Skeletal muscle tissue (tissue), 4 donors: ENCODE data around the gene HIBCH. TPM values are rescaled to one million over a fixed set of nuclear protein-coding genes. Genes with fewer than 3 reads are reported as not detected.

Experiments
- H3K27ac ChIP-seq: one replicate; pipeline ENCODE4 v1.7.0; 2013; ENCODE audit warnings: mild to moderate bottlenecking, low read depth, low read length, inconsistent platforms
- H3K27me3 ChIP-seq, 3 donors: one replicate each; pipeline ENCODE4 v1.7.0; 2013; ENCODE audit warnings: low read length in 3 of 3; ENCODE audit not compliant: control insufficient read depth in 3 of 3, insufficient read depth in 3 of 3
- H3K36me3 ChIP-seq, 3 donors: one replicate each; pipeline ENCODE4 v1.7.0; 2013; ENCODE audit warnings: low read length in 3 of 3; ENCODE audit not compliant: control insufficient read depth in 3 of 3, insufficient read depth in 3 of 3
- H3K4me1 ChIP-seq, 3 donors: one replicate each; pipeline ENCODE4 v1.7.0; 2013; ENCODE audit warnings: low read length in 3 of 3, mild to moderate bottlenecking in 3 of 3; ENCODE audit not compliant: control insufficient read depth in 3 of 3, insufficient read depth in 3 of 3
- H3K4me3 ChIP-seq, 3 donors: one replicate each; pipeline ENCODE4 v1.7.0; 2013; ENCODE audit warnings: low read length in 3 of 3
- H3K9ac ChIP-seq, 3 donors: one replicate each; pipeline ENCODE4 v1.7.0; 2013; ENCODE audit warnings: low read length in 3 of 3, mild to moderate bottlenecking in 3 of 3, moderate library complexity in 2 of 3, low read depth in 1 of 3
- H3K9me3 ChIP-seq, 3 donors: one replicate each; pipeline ENCODE4 v1.7.0; 2013; ENCODE audit warnings: low read length in 3 of 3; ENCODE audit not compliant: control insufficient read depth in 3 of 3
- total RNA-seq: library from RNA; depleted of rRNA; stranded (reverse); fragments of >200 nt; gene quantifications from one replicate; pipeline ENCODE4 v1.2.3, GENCODE V29; 2014
- donor health status: Osteomylitis.

Gene HIBCH
- total RNA-seq, 1 donor from 2014 or later = 26.1 TPM

DNA sequence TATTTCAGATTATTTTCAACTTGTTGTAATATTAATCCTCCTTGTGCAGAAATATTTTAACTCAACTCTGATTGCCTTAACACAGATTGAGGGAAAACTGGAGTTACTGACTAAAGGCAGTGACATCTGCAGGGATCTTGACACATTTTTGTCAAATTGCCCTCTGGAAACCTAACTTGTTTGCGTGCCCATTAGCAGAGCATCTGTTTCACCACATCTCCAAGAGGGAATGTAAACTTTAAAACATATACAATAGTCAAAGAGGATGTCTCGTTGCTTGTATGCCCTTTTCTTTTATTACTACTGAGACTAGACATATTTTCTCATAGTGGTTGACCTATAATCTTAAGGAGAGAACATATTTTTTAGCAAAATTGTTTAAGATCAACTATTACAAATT, 38.0 kb upstream of the HIBCH start:
- no peak overlapping the region for H3K27ac ChIP-seq
- peaks cover 15 to 37% (median 32%) of the 10 kb centered on the region in 3 donors for H3K4me1 ChIP-seq
- H3K9me3 ChIP-seq = no peaks in the 10 kb centered on the region
- H3K27me3 ChIP-seq = no peaks in the 10 kb centered on the region
- H3K36me3 ChIP-seq = no peaks in the 10 kb centered on the region
- H3K4me3 ChIP-seq = no peak overlapping the region
- H3K9ac ChIP-seq = no peak overlapping the region

DNA sequence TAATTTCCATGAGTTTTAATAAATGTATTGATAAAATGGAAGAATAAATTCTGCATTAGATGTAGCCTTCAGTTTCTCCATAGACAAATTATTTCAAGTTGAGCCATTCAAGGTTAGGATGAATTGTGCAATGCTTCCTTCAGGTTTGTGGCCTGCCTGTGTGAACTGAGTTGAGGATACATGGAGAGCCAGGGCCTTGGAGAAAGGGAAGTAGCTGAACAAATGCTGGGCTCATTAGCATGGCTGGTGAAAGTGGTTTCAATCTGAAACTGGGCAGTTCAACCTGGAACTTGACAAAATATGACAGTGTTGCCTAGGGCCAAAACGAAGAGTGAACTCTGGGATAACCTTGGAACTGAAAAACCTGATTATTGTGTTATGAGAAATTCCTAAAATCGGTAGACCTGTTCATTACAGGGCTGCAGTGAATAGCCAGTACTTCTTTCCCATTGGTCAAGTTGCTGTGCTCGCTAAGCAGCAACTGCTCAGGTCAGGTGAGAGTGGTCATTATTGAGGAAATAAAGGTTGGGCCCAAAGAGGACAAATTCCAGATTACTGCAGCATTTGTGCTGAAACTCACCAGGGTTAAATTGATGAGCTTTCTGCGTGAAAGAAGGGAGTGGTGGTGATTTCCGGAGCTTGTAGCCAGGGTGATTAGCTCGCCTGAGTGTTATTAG, 36.5 kb upstream of the HIBCH start:
- Histone ChIP-seq H3K4me1 (peaks cover 20 to 40% (median 35%) of the 10 kb centered on the region in 3 donors), H3K36me3 (no peaks in the 10 kb centered on the region), H3K27me3 (no peaks in the 10 kb centered on the region), H3K9me3 (no peaks in the 10 kb centered on the region), H3K4me3 (no peak overlapping the region), H3K27ac (peak overlapping the region; percentile 6), H3K9ac (no peak overlapping the region)

DNA sequence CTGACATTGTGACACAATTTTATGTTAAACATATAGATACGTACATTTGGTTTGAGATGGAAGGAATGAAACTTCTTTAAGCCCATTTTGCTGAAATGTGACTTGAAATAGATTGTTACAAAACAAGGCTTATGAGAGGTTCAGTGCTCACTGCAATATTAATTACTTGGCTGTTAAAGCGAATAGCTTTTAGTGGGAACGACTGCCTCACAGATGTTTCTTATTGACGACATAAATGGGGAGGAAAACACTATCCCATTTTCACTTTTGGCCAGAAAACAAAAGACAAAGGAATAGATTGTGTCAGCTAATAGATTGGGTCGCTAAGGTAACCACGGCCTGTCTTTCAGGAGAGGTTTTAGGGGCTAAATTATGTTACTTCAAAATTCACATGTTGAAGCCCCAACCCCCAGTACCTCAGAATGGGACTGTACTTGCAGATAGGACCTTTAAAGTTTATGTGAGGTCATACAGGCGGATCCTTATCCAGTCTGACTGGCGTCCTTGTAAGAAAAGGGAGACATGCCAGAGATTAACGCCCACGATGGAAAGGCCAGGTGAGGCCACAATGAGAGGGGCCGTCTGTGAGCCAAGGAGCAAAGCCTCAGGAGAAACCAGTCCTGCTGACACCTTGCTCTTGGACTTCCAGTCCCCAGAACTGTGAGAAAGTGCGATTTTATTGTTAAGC, 34.5 kb upstream of the HIBCH start:
- Histone ChIP-seq H3K4me1 (peaks cover 17 to 28% (median 25%) of the 10 kb centered on the region in 3 donors), H3K4me3 (no peak overlapping the region), H3K36me3 (no peaks in the 10 kb centered on the region), H3K27me3 (no peaks in the 10 kb centered on the region), H3K27ac (peak overlapping the region; percentile 33), H3K9me3 (no peaks in the 10 kb centered on the region), H3K9ac (peak overlapping the region in 1 of 3 donors; percentile 12)

DNA sequence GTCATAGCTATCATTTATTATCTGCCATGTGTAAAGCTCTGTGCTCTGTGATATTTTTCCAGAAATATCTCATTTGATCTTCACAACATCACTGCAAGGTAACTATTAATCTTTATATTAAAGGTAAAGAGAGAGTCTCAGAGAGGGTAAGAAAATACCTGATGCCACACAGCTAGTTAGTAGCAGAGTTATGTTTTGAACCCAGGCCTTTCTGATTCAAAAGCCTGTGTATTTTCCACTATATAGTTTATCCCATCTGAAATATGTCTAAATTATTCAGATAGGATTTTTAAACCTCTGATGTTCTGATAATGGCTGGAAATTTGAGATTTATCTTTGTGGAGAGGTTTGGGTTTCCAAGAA, 33.9 kb upstream of the HIBCH start:
- Histone ChIP-seq H3K4me3 (no peak overlapping the region), H3K27ac (peak overlapping the region; percentile 33), H3K27me3 (no peaks in the 10 kb centered on the region), H3K9me3 (no peaks in the 10 kb centered on the region), H3K36me3 (no peaks in the 10 kb centered on the region), H3K4me1 (peaks cover 17 to 23% (median 21%) of the 10 kb centered on the region in 3 donors), H3K9ac (no peak overlapping the region)

DNA sequence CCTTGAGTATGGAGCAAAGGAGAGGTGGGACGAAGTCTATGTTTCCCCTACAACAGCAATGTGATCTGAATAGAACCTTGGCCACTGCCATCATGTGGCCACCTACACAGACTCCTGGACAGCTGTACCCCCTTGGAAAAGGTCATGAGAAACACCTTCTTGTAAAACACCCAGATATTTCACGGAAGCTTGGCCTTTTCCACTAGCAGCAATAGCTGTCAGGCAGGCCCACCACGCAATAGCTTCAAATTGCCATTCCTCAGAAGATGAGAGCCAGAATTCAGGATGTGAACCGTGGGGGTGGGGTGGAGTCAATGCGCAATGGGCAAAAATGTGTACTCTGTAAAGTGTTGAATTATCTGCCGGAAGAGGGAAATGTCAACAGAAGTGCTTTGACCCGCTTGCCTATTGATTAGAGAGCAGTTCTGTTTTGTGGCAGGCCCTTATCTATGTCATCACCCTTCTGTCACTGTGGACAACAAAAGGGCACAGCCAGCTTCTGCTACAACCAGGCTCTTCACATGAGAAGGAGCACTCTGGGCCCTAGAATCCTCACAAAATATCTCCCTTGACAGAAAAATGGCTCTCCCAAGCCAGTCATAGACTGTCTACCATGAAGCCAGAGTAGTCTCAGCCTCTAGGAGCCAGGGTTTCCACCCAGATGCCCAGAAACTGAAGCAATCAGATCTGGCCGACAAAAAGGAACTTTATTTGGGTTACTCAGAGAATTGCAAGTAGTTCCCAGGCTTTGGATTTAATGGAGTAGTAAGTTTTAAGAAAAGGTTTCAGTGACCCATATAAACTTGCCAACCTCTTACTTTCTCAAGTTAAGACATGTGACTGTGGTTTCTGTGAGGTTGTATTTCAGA, 33.3 kb upstream of the HIBCH start:
- Histone ChIP-seq H3K27ac (peak overlapping the region; percentile 6), H3K9ac (no peak overlapping the region), H3K4me1 (peaks cover 15 to 23% (median 19%) of the 10 kb centered on the region in 3 donors), H3K27me3 (no peaks in the 10 kb centered on the region), H3K36me3 (no peaks in the 10 kb centered on the region), H3K9me3 (no peaks in the 10 kb centered on the region), H3K4me3 (no peak overlapping the region)

DNA sequence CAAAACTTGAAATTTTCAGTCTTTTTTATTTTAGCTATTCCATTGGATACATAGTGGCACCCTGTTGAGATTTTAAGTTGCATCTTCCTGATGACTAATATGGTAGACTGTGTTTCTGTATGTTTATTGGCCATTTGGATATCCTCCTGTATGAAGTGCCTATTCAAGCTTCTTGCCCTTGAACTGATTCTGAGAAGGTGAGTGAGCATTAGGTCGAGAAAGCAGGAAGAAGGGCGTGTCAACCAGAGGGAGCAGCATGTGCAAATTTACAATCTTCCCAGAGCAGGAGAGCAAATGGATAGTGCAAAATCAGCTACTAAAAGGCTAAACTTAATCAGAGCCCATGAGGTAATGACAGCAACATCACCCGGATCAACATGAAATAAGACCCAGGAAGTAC, 32.3 kb upstream of the HIBCH start:
- H3K27ac ChIP-seq = no peak overlapping the region
- no peaks in the 10 kb centered on the region for H3K9me3 ChIP-seq
- H3K36me3 ChIP-seq = no peaks in the 10 kb centered on the region
- no peaks in the 10 kb centered on the region for H3K27me3 ChIP-seq
- H3K4me3 ChIP-seq = no peak overlapping the region
- H3K9ac ChIP-seq = no peak overlapping the region
- H3K4me1 ChIP-seq = peaks cover 15 to 23% (median 16%) of the 10 kb centered on the region in 3 donors

DNA sequence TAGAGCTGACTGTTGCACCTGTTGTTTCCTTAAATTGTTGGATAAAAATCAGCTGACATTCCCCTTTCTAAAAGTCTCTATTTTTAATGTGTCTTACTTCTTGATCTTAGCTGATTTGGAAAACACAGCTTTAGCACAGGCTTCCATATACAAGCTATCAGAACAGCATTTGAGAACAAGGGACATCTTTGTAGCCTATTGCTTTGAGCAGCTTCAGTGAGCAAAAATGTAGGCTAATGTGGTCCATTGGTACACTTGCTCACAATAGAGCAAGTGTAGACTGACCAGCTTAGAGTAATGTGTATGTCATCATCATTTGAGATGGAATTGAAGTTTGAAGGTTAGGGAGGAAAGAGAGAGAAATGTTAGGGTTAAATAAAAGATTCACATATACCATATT, 30.7 kb upstream of the HIBCH start:
- H3K4me1 ChIP-seq = peaks cover 16 to 17% (median 17%) of the 10 kb centered on the region in 3 donors
- no peak overlapping the region for H3K9ac ChIP-seq

DNA sequence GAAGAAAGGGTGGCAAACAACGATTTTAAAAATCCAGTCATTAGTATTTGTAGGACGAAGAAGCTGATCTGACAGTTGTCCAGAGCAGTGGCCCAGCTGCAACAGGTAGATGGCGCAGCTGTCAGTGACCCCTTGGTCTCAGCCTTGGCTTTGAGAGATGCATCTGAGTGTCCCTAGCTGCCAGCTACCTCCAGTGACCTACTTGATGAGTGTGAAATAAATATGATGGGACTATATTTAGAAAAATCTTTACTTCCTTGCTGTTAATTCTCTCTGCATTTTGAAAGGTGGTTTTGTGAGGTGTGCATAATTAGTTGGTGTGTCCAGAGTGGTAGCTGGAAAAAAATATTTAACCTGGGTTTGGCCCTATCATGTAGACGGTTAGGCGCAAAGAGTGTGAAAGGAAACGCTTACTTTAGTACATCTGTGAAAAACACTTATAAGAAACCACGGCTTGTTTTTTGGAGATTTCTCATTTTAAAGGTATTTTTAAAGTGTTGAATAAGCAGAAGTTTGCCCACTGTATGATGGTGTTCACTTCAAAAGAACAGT, 24.7 kb upstream of the HIBCH start:
- H3K27me3 ChIP-seq = no peaks in the 10 kb centered on the region
- H3K36me3 ChIP-seq = no peaks in the 10 kb centered on the region
- H3K9ac ChIP-seq = peak overlapping the region; percentile 87 to 91 (median 89)
- peaks cover 8 to 11% (median 10%) of the 10 kb centered on the region in 3 donors for H3K4me1 ChIP-seq
- no peaks in the 10 kb centered on the region for H3K9me3 ChIP-seq
- H3K4me3 ChIP-seq = peak overlapping the region; percentile 85 to 90 (median 86)
- peak overlapping the region; percentile 90 for H3K27ac ChIP-seq

More for the DNA sequence above, 30.7 kb upstream of the HIBCH start:
- Histone ChIP-seq H3K27me3 (no peaks in the 10 kb centered on the region), H3K27ac (no peak overlapping the region), H3K4me3 (no peak overlapping the region), H3K9me3 (no peaks in the 10 kb centered on the region), H3K36me3 (no peaks in the 10 kb centered on the region)

DNA sequence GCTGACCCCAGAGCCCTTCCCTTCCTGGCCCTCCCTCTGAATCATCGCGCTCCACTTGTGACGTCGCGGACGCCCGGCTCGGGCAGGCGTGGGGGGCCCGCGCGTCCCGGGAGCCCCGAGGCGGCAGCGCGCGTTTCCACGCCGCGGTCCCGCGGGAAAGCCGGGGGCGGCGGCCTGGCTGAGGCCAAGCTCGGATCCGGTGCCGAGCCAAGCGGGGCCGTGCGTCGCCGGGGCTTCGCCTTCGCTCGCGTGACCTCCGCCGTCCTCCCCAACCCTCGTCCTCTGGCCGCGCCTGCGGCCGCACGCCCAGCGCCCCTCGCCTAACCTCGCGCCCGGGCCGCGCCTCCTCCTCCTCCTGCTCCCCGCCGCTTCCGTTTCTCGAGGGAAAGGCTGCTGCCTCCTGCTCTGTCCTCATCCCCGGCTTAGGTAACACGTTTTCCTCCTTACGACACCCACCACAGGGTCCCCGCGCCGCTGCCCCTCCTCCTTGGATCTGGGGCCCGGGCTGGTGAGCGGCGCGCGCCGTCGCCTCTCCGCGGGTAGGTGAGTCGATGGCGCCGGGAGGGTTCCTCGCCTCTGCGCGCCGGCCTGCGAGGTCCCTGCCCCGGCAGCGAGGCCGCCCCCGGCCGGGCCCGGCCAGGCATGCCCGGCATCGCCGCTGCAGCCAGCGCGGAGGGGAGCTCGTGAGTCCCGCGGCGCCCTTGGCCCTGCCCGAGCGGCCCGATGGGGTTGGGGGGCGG, 24.1 kb upstream of the HIBCH start, which contains the start of gene INPP1:
INPP1 (plus strand) TSS at position 54 of the 740 bp plus-strand sequence. CDS start 16,514 bp downstream, outside the sequence.
- peaks cover 8 to 11% (median 10%) of the 10 kb centered on the region in 3 donors for H3K4me1 ChIP-seq
- H3K27me3 ChIP-seq = no peaks in the 10 kb centered on the region
- peak within 1 kb of the TSS; percentile 85 to 90 (median 86) for H3K4me3 ChIP-seq
- peak within 1 kb of the TSS; percentile 90 for H3K27ac ChIP-seq
- H3K36me3 ChIP-seq = no peaks in the 10 kb centered on the region
- no peaks in the 10 kb centered on the region for H3K9me3 ChIP-seq
- H3K9ac ChIP-seq = peak within 1 kb of the TSS; percentile 87 to 91 (median 89)
